K562 (cell line): Measurements from ENCODE around the gene FITM1.

Source experiments
- HLTF ChIP-seq: fragments of 450-650 bp; IDR thresholded peaks from 2 replicates; pipeline ENCODE4 v1.6.1; 2016
- MCM3 ChIP-seq: fragments of 450-650 bp; IDR thresholded peaks from 2 replicates; pipeline ENCODE4 v1.6.1; 2016
- SP1 ChIP-seq: sonication (generic); formaldehyde crosslinking; IDR thresholded peaks from 2 replicates; pipeline ENCODE4 v1.8.1; 2022; ENCODE audit warnings: mild to moderate bottlenecking, missing genetic modification reagents

DNA sequence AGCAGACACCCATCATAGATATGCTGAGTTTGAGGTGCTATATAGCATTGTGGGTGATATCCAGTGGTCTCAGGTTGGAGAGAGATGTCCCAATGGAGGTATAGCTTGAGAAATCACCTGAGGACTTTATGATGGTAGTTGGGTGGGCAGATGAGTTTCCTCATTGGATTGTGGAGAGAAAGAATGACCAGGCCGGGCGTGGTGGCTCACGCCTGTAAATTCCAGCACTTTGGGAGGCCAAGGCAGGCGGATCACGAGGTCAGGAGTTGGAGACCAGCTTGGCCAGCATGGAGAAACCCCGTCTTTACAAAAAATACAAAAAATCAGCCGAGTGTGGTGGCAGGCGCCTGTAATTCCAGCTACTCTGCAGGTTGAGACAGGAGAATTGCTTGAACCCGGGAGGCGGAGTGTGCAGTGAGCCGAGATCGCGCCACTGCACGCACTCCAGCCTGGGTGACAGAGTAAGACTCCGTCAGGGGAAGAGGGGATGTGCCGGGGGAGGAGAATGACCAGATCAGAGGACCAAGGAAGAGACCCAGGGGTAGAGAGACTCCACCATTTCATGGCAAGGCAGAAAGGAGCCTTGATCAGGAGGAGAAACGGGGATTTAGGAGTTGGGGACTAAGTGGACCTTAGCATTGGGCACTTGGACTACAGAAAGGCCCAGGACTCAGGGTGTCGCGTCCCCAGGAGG is 37.1 kb upstream of the FITM1 start:
- TF ChIP-seq SP1 (CRISPR knock-in tag) = no peak
- no peak for TF ChIP-seq HLTF
- TF ChIP-seq MCM3 = no peak
